HG03175 (cell line): ENCODE measurements around the gene EEFSEC.
A peak's percentile ranks its signal among the peaks of the same experiment; 100 is the strongest.
"Not testable (repeated sequence)": the region's sequence is repeated elsewhere in the genome, so short reads cannot be mapped to it uniquely, and the experiment has no call there.

ENCODE experiments used
- ATAC-seq: cut with Tn5 transposase; IDR thresholded peaks from one replicate; pipeline ENCODE4 v1.9.1; 2021; ENCODE audit warnings: mild to moderate bottlenecking, moderate library complexity; ENCODE audit not compliant: unreplicated experiment

Gene EEFSEC

GRCh38 chr3:128152419-128153155 is 694 bp upstream of the EEFSEC start:
- peak; percentile 50 for ATAC-seq

DNA sequence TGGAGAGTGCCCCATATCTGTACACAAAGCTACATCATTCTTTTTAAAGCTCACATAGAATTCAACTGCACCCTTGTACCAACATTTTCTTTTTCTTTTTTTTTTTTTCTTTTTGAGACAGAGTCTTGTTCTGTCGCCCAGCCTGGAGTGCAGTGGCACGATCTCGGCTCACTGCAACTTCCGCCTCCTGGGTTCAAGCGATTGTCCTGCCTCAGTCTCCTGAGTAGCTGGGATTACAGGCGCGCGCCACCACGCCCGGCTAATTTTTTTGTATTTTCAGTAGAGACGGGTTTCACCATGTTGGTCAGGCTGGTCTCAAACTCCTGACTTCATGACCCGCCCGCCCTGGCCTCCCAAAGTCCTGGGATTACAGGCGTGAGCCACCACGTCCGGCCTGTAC is 1.1 kb downstream of the EEFSEC start:
- not testable (repeated sequence) for ATAC-seq

DNA sequence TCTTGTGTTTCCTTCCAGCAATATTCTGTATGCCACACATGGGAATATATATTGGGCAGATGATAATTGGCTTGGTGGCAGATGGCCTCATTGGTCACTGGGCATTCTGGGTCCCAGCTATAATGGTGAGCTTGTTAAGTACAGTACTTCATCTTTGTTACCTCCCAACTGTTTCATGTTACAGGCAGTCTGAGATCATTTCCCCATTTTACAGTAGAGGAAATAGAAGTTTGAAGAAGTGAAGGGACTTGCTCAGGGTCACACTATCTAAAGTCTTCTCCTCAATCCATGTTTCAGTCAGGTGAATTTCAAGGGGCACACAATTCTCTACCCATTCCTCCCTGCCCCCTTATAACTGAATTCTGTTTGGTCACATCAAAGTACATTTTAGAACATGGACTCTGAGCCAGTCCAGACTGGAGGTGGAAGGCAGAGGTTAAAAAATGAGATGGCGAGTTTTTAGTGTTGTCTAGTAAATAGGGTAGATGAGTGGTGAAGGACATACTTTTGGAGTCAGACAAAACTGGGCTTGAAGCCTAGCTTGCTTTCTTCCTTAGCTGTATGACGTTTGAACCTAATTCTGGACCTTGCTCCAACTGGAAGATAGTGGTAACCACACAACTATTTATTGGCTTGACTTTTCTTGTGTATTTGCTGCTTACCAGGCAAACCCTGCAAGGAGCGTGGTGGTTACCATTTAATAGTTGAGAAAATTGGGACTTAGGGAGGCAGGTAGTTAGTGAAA is 2.5 kb downstream of the EEFSEC start:
- ATAC-seq = no peak

- ATAC-seq = no peak
Observed at GRCh38 chr3:128160661-128161060, 7.4 kb downstream of the EEFSEC start.

DNA sequence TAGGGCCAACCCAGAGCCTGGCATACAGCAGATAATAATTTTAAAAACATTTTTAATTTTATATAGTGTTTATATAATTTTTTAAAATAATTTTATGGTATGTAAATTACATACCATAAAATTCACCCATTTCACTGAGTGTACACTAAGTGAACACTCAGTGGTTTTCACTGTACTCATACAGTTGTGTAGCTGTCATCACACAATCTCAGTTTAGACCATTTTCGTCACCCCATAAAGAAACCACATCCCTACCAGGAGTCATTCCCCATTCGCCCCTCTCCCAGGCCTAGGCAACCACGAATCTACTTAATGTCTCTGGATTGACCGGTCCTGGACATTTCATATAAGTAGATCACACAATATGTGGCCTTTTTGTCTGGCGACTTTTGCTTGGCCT is 10.2 kb downstream of the EEFSEC start:
- no peak for ATAC-seq

GRCh38 chr3:128166971-128167453 is 13.7 kb downstream of the EEFSEC start:
- no peak for ATAC-seq

DNA sequence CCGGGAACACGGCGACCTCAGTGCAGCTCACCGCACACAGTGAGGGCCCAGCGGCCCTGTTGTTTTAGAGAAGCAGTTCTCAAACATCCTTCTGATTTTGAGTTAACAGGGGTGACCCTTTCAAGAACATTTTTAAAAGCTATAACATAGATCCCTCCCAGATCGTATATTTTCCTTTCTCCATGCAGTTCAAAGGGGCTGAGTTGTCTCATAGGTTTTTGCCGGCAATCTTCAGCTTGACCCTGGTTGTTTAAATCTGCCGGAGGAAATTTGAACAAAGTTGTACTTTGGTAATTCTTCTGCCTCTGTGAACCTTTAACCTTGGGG is 14.3 kb downstream of the EEFSEC start:
- no peak for ATAC-seq

- ATAC-seq = no peak
Observed at GRCh38 chr3:128167973-128168674, 14.8 kb downstream of the EEFSEC start.

DNA sequence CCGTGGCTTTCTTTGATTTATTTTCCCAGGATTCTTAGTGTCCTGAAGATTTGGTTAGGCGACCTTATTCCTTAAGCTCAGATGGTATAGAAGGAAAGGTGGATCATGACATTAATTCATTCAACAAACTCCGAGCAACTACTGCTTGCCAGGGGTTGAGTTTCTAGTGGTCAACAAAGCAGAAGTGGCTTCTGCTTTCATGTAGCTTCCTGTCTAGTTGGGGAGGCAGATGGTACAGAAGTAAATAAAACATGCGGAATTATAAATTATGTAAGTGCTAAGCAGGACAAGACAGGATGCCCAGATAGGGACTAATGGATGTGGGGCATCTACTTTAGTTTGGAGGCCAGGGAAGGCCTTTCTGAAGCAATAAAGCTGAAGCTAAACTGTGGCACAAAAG is 15.6 kb downstream of the EEFSEC start:
- no peak for ATAC-seq

DNA sequence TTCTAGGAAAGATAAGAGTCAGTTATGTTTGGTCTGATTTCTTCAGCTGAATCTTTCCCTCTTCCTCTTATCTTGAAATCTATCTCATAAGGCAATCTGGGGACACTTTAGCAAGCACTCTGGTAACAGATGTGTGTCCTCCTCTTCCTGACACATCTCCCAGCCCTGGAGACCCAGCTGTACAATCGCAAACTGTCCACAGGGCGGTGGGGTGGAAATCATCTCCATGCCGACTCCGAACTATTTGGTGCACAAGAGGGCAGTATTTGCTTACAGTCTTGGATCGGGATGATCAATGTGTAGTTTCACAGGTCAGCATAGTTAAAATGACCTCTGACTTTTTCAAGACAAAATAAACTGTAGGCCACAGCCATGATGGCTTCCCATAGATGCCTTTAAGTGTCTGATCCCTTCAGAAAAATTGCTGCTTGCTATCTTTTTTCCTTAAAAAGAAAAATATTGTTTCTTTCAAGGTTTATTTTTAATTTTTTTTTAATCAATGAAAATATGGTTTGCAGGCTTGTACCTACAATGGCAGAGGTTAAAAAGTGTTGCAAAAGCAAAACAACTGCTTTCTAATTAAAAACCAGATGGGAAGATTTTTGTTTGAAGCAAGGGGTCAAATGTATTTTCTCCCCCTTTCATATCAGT is 17.7 kb downstream of the EEFSEC start:
- no peak for ATAC-seq

DNA sequence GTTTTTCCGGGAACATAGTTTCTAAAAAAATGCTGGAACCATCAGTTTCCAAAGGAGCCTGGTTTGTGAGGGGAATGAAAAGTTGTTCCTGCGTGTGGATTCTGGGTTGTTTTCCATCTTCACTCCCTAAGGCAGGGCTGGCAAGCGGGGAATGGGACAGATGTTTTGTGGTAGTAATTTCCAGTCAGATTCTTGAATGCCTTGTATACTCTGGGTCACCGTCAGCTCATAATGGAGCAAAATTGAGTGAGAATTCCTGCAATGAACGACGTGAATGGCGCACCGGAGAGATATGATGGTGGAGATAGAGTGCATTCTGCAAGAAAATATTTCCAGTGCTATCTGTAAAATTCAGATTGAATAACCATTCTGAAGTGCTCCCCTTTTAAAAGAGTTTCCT is 19.9 kb downstream of the EEFSEC start:
- no peak for ATAC-seq

GRCh38 chr3:128173849-128174248 is 20.6 kb downstream of the EEFSEC start:
- ATAC-seq = no peak

DNA sequence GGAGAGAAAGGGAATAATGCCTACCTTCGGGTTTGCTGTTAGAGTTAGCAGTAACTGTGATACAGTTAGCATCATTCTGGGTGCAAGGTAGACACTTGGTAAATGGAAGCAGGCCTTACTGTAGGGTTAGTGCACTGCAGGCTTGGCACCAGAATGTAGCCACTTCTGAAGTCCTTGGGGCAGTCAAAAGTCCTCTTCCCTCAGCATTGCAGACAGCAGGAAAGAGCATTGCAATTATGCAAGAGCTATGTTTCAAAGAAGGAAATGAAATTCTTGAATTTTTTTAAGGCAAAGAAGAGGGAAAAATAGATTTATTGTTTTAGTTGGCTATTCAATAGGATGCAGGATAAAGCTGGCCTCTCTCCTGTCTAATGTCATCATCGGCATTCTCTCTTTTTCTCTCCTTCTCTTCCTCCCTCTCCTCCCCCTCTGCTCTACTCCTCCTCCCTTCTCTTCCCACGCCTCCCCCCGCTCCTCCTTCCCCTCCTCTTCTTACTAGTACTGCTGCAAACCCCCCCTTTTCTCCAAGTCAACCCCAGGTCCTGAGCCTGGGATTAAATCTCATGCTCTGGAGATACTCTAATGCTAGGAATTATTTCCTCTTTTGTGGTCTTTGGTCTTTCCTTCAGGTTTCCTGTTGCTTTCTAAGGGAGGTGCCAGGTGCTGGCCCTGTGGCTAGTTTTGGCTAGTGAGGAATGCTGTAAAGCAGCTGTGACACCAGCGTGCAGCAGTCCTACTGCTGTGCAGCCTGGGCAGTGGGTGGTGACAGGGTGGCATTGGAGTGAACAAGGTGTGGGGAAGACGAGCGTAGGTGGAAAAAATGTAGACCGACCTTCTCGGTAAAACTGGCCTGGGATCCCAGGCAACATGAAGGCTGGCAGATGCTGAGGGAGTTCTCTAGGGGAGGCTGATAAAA is 21.7 kb downstream of the EEFSEC start:
- no peak for ATAC-seq

- no peak for ATAC-seq
Observed at GRCh38 chr3:128175768-128176167, 22.5 kb downstream of the EEFSEC start.

DNA sequence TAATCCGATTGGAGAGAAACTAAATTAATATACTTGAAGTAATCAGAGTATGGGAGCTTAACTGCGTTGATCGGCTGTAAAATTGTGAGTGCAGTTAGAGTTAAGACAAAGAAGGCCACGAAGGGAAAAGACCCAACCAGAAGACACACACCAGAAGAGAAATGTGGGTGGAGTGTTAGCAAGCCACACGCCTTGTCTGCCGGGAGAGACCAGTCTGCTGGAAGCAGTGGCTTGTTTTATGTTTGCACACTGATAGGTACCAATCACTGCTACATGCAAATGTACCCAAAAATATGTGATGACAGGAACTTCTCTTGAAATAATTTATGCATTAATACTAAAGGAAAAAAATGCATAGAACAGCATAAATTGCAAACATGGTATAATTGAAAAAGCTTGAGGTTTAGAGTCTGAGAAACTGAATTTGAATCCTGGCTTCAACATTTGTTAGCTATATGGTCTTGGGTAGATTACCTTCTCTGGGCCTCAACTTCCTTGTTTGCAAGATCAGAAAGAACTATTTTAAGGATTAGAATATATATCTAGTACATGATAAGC is 23.1 kb downstream of the EEFSEC start:
- no peak for ATAC-seq

GRCh38 chr3:128177865-128178264 is 24.6 kb downstream of the EEFSEC start:
- no peak for ATAC-seq

DNA sequence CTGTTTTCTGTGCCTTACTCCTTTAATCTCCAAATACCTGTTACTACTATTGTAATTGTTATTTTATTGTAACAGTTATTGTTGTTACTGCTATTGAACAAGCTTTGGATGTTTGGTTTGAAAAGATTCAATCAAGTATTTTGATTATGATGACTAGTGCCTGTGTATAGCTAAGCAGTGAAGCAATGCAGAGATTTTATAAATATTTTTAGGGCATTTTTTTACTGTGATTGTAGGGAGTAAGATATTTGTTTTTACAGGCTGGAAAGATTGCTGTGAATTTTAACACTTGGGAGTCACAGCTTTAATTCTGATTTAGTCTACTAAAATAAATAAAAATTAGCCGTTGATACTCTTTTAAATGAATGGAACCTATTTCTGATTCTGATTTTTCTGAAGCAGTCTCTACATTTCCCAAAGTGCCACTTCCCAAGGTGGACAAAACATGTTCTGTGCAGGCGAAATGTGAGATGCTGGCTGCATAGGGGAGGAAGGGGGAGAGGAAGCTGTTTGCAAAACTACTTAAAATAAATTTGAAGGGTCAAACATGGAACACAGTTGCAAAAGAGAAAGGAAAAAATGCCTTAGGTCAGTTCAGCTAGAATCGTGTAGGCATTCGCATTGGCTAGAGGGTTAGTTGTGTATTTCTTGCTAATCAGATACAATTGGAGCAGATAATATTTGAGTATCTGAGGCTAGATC is 25.7 kb downstream of the EEFSEC start:
- ATAC-seq = no peak

DNA sequence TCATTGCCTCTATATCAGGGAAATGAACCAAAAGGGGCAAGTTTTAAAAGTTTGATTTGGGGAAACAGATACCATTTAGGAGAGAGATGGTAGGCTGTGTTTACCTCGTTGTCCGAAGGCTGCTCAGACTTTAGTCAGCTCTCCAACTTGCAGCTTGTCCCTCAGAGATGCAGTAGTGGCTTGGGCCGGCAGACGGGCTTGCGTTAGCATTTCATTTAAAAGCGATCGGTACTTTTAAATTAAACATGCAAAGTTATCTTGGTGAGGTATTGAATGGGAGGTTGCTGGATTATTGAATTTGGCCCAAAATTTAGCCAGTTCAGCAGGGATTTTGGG is 26.2 kb downstream of the EEFSEC start:
- ATAC-seq = no peak

DNA sequence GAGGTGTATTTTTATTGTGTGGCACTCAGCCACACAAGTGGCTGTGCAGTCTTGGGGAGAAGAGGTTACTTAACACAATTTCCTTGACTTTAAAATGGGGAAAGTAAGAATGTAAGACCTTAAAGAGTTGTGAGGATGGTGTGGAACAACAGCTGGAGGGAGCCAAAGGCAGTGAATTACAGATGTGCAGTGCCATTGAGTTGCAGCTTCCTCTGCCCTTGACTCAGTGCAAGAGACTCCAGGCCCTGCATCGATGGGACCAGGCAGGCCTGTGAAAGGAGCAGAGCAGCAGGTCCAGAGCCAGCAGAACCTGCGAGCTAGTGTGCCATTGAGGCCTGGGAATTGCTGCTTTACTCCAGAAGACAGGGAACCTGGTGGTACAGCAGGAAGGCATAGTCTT is 27.2 kb downstream of the EEFSEC start:
- ATAC-seq = no peak

- no peak for ATAC-seq
Observed at GRCh38 chr3:128180913-128181312, 27.6 kb downstream of the EEFSEC start.
